Tibial nerve (tissue), 4 donors: ENCODE data around the gene STPG3. TPM values are rescaled to one million over a fixed set of nuclear protein-coding genes. Genes with fewer than 3 reads are reported as not detected.

ENCODE experiments used
- DNase-seq, 2 donors: peaks; one replicate each; pipeline ENCODE4 v3.0.0-alpha.2; 2019; ENCODE audit warnings: low spot score in 2 of 2
- H3K27ac ChIP-seq, 4 donors: fragments of 200-600 bp; sonication (generic) in 3 of 4; one replicate each; pipeline ENCODE4 v1.5.1; 2017 to 2019; ENCODE audit warnings: mild to moderate bottlenecking in 1 of 4
- H3K27me3 ChIP-seq, 2 donors: fragments of 200-600 bp; sonication (generic) in 1 of 2; one replicate each; pipeline versions ENCODE4 v1.5.1 to v1.6.0; 2017 to 2019
- H3K36me3 ChIP-seq, 3 donors: fragments of 200-600 bp; sonication (generic); one replicate each; pipeline ENCODE4 v1.5.1; 2018 to 2019
- H3K4me1 ChIP-seq, 4 donors: fragments of 200-600 bp; sonication (generic) in 3 of 4; one replicate each; pipeline ENCODE4 v1.5.1; 2017 to 2019
- H3K4me3 ChIP-seq, 4 donors: fragments of 200-600 bp; sonication (generic) in 3 of 4; one replicate each; pipeline ENCODE4 v1.5.1; 2017 to 2019; ENCODE audit warnings: mild to moderate bottlenecking in 1 of 4, moderate library complexity in 1 of 4
- H3K9me3 ChIP-seq, 4 donors: fragments of 200-600 bp; sonication (generic) in 3 of 4; one replicate each; pipeline ENCODE4 v1.5.1; 2017 to 2019
- EP300 ChIP-seq, 2 donors: sonication (generic); formaldehyde crosslinking; IDR thresholded peaks; one replicate each; pipeline ENCODE4 v1.6.1; 2017; ENCODE audit warnings: antibody characterized with exemption in 2 of 2, mild to moderate bottlenecking in 1 of 2
- POLR2A ChIP-seq, 2 donors: fragments of 450-650 bp; IDR thresholded peaks; one replicate each; pipeline ENCODE4 v1.6.1; 2017; ENCODE audit warnings: antibody characterized with exemption in 2 of 2, mild to moderate bottlenecking in 2 of 2, moderate library complexity in 2 of 2
- WGBS, 2 donors: methylation state at CpG; one replicate each; pipeline ENCODE4 v1.1.5; 2018; 5-methylcytosine and 5-hydroxymethylcytosine counted together
- total RNA-seq, 4 donors: library from RNA; depleted of rRNA; stranded (reverse); fragments of >200 nt; gene quantifications; one replicate each; pipeline ENCODE4 v1.1.0, GENCODE V29; 2016
- TF ChIP-seq, protein P1 (sequence below), 5 experiments: fragments of 200-600 bp in 3 of 5; fragments of 450-650 bp in 2 of 5; sonication (generic) in 3 of 5; IDR thresholded peaks; one replicate each; pipeline ENCODE4 v1.5.1; 2016 to 2019; ENCODE audit warnings: antibody characterized with exemption in 5 of 5, mild to moderate bottlenecking in 3 of 5, moderate library complexity in 2 of 5

STPG3 gene
- total RNA-seq, 4 donors from 2014 or later = not detected

DNA sequence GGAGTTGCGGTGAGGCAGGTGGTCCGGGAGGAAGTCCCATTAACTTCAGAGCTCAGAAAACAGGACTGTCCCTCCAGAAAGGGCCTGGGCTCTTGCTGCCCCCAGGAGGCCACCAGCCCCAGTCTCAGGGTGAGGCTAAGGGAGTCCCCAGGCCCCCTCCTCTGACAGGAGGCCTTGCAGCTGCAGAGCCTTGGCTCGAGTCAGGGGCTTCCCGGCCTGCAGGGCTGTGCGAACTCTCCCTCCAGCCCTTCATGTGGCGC, 3.2 kb upstream of the STPG3 start:
- DNase-seq = no peak
- Histone ChIP-seq H3K27me3 (no peaks in the 10 kb centered on the region), H3K9me3 (no peaks in the 10 kb centered on the region), H3K27ac (no peak overlapping the region), H3K4me1 (peaks cover 0 to 31% (median 3%) of the 10 kb centered on the region in 4 donors), H3K4me3 (no peak overlapping the region), H3K36me3 (peaks cover 0 to 11% (median 3%) of the 10 kb centered on the region in 3 donors)
- TF ChIP-seq, protein P1, sequence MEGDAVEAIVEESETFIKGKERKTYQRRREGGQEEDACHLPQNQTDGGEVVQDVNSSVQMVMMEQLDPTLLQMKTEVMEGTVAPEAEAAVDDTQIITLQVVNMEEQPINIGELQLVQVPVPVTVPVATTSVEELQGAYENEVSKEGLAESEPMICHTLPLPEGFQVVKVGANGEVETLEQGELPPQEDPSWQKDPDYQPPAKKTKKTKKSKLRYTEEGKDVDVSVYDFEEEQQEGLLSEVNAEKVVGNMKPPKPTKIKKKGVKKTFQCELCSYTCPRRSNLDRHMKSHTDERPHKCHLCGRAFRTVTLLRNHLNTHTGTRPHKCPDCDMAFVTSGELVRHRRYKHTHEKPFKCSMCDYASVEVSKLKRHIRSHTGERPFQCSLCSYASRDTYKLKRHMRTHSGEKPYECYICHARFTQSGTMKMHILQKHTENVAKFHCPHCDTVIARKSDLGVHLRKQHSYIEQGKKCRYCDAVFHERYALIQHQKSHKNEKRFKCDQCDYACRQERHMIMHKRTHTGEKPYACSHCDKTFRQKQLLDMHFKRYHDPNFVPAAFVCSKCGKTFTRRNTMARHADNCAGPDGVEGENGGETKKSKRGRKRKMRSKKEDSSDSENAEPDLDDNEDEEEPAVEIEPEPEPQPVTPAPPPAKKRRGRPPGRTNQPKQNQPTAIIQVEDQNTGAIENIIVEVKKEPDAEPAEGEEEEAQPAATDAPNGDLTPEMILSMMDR (IDR thresholded peaks at IDR 0.05) = no peak
- TF ChIP-seq EP300 (IDR thresholded peaks at IDR 0.05) (no peak), POLR2A (IDR thresholded peaks at IDR 0.05) (no peak)
- WGBS, 2 donors = 85 to 86% methylated on average over 5 to 6 of the region's 6 CpGs

DNA sequence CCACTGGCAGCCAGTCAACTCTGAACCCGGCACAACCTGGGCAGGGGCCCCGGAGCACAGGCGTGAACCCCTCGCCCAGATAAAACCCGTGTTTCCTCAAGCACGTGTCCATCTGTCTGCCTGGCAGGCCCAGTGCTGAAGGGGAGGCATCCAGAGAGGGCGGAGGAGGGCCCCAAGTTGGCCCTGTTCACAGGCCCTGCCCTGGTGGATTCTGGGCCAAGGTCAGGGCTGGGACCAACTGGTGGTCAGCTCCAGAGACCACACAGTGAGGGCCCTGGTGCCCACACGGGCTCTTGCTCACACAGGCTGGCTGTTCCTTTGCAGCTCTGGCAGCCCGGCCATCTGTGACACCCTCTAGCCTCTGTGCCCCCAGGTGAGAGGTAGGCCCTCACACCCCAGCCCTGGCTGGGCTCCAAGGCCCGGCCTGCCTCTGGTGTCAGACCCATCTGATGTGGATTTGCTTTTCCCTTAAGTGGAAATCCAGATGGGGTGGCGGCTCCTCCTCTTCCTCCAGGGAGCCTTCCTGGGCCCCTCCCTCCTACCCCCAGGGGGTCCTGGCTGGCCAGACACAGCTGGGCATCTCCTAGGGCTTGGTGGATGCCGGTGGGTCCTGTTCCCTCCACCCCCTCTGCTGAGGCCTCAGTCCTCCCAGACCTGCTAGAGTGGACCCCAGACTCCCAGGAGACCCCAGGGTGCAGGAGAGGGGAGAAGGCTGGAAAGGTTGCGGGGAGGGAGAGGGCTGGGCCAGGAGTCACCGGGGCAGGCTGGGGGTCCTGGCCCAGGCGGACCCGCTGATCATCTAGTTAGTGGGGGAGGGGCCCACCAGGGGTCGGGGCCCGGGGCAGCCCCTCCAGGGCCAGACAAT, 525 bp upstream of the STPG3 start:
- no peak overlapping the region for H3K27ac ChIP-seq
- DNase-seq = no peak
- no peaks in the 10 kb centered on the region for H3K27me3 ChIP-seq
- TF ChIP-seq EP300 (IDR thresholded peaks at IDR 0.05) (no peak), POLR2A (IDR thresholded peaks at IDR 0.05) (no peak)
- TF ChIP-seq, protein P1 (IDR thresholded peaks at IDR 0.05) = no peak
- no peak overlapping the region for H3K4me3 ChIP-seq
- H3K9me3 ChIP-seq = no peaks in the 10 kb centered on the region
- 62 to 63% methylated on average over 10 to 15 of the region's 18 CpGs for whole genome bisulfite sequencing, 2 donors
- H3K4me1 ChIP-seq = peaks cover 0 to 21% (median 9%) of the 10 kb centered on the region in 4 donors
- no peaks in the 10 kb centered on the region for H3K36me3 ChIP-seq

DNA sequence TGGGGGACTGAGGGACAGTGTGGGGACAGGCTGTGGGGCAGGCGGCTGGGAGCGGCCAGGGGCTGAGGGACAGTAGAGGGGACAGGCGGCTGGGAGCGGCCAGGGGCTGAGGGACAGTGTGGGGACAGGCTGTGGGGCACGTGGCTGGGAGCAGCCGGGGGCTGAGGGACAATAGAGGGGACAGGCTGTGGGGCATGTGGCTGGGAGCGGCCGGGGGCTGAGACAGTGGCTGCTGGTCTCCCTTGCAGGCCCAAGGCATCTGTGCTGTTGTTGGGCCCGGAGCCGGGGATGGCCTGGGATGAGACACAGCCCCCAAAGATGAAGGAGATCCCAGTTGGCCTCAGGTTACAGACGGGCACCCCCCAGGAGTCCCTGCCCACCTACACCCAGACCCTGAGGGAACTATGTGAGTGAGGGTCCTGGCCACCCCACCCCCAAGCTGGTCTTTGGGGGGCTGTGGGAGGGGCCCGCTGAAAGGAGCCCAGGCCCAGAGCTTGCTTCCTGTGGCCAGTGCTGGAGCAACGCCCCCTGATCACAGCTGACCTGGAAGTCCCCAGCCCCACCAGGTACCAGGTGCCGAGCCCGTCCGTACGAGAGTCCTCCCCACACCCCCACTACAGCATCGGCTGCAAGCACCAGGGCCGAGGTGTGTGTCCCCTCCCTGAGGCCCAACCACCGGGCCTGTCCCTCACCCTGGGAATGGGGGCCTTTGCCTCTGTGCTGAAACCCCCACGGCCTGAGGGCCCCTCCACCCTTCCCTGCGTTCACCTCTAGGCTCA, 593 bp downstream of the STPG3 start:
- TF ChIP-seq, protein P1 (IDR thresholded peaks at IDR 0.05) = no peak
- TF ChIP-seq POLR2A (IDR thresholded peaks at IDR 0.05) = no peak
- no peak for TF ChIP-seq EP300 (IDR thresholded peaks at IDR 0.05)
- H3K36me3 ChIP-seq = peaks cover 0 to 6% (median 0%) of the 10 kb centered on the region in 3 donors
- H3K4me3 ChIP-seq = no peak overlapping the region
- 76 to 84% methylated on average over 20 to 21 of the region's 22 CpGs for WGBS, 2 donors
- no peak overlapping the region for H3K27ac ChIP-seq
- peaks cover 0 to 31% (median 19%) of the 10 kb centered on the region in 4 donors for H3K4me1 ChIP-seq
- no peaks in the 10 kb centered on the region for H3K27me3 ChIP-seq
- DNase-seq = no peak
- H3K9me3 ChIP-seq = no peaks in the 10 kb centered on the region

DNA sequence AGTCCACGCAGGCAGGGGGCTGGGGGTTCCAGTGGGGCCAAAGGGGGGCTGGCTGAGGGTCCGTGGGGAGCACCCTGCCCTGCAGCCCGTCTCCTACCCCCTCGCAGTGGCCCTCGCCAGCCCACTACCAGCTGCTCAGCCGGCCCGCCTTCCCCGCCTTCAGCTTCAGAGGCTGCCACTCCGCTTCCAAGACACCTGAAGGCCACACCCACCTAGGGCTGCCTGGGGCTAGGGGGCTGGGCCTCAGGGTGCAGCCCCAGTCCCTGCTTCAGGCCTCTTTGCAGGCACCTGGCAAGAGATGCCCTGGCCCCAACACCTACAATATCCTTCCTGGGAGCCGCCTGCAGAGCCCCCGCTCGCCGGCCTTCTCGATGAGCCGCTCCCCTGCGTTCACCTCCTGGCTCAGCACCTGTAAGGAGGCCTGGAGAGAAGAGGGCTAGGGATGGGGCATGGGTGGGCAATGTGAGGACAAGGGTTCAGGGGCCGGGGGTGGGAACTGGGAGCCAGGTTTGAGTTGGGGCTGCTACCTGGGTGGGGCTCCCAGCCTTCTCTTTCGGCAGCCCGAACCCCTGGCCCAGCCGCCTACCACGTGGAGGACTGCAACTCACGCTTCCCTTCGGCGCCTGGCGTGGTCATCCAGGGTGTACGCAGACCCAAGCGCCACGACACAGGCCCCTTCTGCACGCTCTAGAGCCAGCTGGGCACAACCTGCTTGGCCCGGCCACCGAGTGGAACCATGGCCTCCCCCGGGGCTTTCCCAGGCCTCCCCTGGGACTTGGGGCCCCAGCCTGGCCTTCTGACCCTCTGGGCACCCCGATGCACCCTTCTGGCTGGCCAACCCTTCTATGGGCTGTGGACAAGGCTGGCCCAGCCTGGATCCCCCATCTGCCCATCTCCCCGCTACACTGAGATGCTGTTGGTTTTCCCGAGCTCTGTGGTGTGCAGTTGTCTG, 1.7 kb downstream of the STPG3 start:
- 81 to 92% methylated on average over 22 to 28 of the region's 35 CpGs for WGBS, 2 donors
- no peaks in the 10 kb centered on the region for H3K9me3 ChIP-seq

More for the DNA sequence above, 1.7 kb downstream of the STPG3 start:
- Histone ChIP-seq H3K27ac (no peak overlapping the region), H3K27me3 (no peaks in the 10 kb centered on the region), H3K36me3 (peaks cover 0 to 15% (median 5%) of the 10 kb centered on the region in 3 donors), H3K4me1 (peaks cover 0 to 38% (median 22%) of the 10 kb centered on the region in 4 donors), H3K4me3 (no peak overlapping the region)
- DNase-seq = no peak
- TF ChIP-seq, protein P1 (IDR thresholded peaks at IDR 0.05) = no peak
- no peak for TF ChIP-seq POLR2A (IDR thresholded peaks at IDR 0.05)
- TF ChIP-seq EP300 (IDR thresholded peaks at IDR 0.05) = no peak
